ENCODE measurements around the gene LZTS2. TPM values are rescaled to one million over a fixed set of nuclear protein-coding genes. Genes with fewer than 3 reads are reported as not detected.
A peak's percentile ranks its signal among the peaks of the same experiment; 100 is the strongest.

LZTS2 gene
- total RNA-seq, 1 experiment from 2014 or later: 69.1 TPM

DNA sequence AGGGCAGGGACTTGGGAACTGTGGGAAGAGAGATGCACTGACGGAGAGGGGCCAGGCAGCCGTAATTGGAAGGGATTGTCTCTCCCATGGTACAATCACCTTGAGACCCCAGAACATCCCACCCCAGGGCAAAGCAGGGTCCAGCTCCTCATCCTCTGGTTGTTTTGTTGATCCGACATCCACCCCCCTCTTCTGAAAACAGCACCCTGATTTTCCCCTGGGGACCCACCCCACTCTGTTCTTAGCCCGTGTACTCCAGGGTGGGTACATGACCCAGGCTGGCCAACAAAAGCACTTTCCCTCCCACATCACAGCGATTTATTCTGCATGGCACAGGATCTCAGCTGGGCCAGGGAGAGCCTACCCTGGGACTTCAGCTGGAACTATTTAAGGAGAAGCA, 17.2 kb downstream of the LZTS2 start:
- Mint-ChIP-seq H3K36me3 (ENCODE audit: insufficient read depth in 1 of 3, low read depth in 3 of 3) (no peaks in the 10 kb centered on the region), H3K4me1 (peaks cover 24 to 35% of the 10 kb centered on the region in 2 experiments), H3K27ac (no peak overlapping the region; a peak in 1 of 7 replicates), H3K4me3 (peak overlapping the region in 1 of 2 experiments; percentile 24; a peak in 1 of 5 replicates), H3K27me3 (ENCODE audit: low read depth) (peaks cover 80% of the 10 kb centered on the region), H3K9me3 (no peaks in the 10 kb centered on the region; a peak in 1 of 5 replicates)
- Histone ChIP-seq H4K8ac (replicated peaks; ENCODE audit: insufficient read length, low read depth, low read length) (no peak overlapping the region), H3K9ac (ENCODE audit: extremely low read depth, insufficient read length, low read length) (no peak overlapping the region), H3K9me3 (ENCODE audit: control insufficient read depth, low read depth, low read length) (no peaks in the 10 kb centered on the region), H2BK5ac (ENCODE audit: insufficient read length, low read length) (no peak overlapping the region), H3K23ac (ENCODE audit: insufficient read length, low read depth, low read length) (no peak overlapping the region), H4K20me1 (ENCODE audit: control insufficient read depth, insufficient read depth, insufficient read length) (no peaks in the 10 kb centered on the region), H3T11ph (ENCODE audit: low read length) (no peak overlapping the region), H3K4me1 (ENCODE audit: insufficient read depth, low read length) (no peaks in the 10 kb centered on the region), H3K27me3 (ENCODE audit: insufficient read depth, low read length) (peaks cover 17% of the 10 kb centered on the region; the same call in 1 of the 2 replicates), H4K91ac (ENCODE audit: insufficient read length, low read depth, low read length) (no peak overlapping the region), H3K23me2 (ENCODE audit: insufficient read length, low read depth, low read length, poor library complexity, severe bottlenecking) (peaks cover 10% of the 10 kb centered on the region), H3K14ac (ENCODE audit: insufficient read depth, low read length) (no peak overlapping the region), H2BK15ac (ENCODE audit: low read depth, low read length) (no peak overlapping the region), H3K79me2 (ENCODE audit: insufficient read depth, low read length) (no peaks in the 10 kb centered on the region), H3K4ac (ENCODE audit: low read depth, low read length) (no peak overlapping the region), H2BK12ac (ENCODE audit: insufficient read length, low read depth, low read length) (no peak overlapping the region), H3K27ac (ENCODE audit: insufficient read length, low read depth, low read length) (no peak overlapping the region), H2AFZ (ENCODE audit: low read length) (no peak overlapping the region), H4K5ac (ENCODE audit: insufficient read length, low read depth, low read length) (no peak overlapping the region), H3K4me2 (ENCODE audit: insufficient read depth, insufficient read length, low read length) (no peak overlapping the region), H3K79me1 (ENCODE audit: insufficient read depth, low read depth, low read length, poor library complexity, severe bottlenecking) (no peaks in the 10 kb centered on the region), H2BK120ac (ENCODE audit: low read depth, low read length, poor library complexity, severe bottlenecking) (no peak overlapping the region), H3K56ac (ENCODE audit: insufficient read length, low read depth, low read length) (no peak overlapping the region), H3K18ac (ENCODE audit: insufficient read length, low read depth, low read length) (no peak overlapping the region), H2BK20ac (ENCODE audit: low read depth, low read length, poor library complexity, severe bottlenecking) (no peak overlapping the region), H2AK5ac (ENCODE audit: insufficient read length, low read length) (no peak overlapping the region)
- TF ChIP-seq, protein P1, sequence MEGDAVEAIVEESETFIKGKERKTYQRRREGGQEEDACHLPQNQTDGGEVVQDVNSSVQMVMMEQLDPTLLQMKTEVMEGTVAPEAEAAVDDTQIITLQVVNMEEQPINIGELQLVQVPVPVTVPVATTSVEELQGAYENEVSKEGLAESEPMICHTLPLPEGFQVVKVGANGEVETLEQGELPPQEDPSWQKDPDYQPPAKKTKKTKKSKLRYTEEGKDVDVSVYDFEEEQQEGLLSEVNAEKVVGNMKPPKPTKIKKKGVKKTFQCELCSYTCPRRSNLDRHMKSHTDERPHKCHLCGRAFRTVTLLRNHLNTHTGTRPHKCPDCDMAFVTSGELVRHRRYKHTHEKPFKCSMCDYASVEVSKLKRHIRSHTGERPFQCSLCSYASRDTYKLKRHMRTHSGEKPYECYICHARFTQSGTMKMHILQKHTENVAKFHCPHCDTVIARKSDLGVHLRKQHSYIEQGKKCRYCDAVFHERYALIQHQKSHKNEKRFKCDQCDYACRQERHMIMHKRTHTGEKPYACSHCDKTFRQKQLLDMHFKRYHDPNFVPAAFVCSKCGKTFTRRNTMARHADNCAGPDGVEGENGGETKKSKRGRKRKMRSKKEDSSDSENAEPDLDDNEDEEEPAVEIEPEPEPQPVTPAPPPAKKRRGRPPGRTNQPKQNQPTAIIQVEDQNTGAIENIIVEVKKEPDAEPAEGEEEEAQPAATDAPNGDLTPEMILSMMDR (conservative IDR thresholded peaks at IDR 0.05): no peak
- no peak for DNase-seq
- no CpG with 5 or more reads among the region's 5 CpGs for WGBS (ENCODE audit: extremely low coverage, insufficient read length, low lambda C conversion rate)
